Skeletal muscle satellite cell (primary cell): ENCODE measurements around the gene BNIP2.

Source experiments
- H3K27me3 ChIP-seq: 2 replicates; pipeline ENCODE4 v1.7.0; 2013; ENCODE audit warnings: low read length; ENCODE audit not compliant: control insufficient read depth, insufficient read depth
- H3K36me3 ChIP-seq: 2 replicates; pipeline ENCODE4 v1.7.0; 2013; ENCODE audit warnings: mild to moderate bottlenecking, control low read depth, low read length; ENCODE audit not compliant: insufficient read depth
- H3K4me1 ChIP-seq: 2 replicates; pipeline ENCODE4 v1.7.0; 2013; ENCODE audit warnings: low read length; ENCODE audit not compliant: control insufficient read depth, insufficient read depth
- H3K4me2 ChIP-seq: 2 replicates; pipeline ENCODE4 v1.7.0; 2013; ENCODE audit warnings: mild to moderate bottlenecking, low read length
- H3K4me3 ChIP-seq: 2 replicates; pipeline ENCODE4 v1.7.0; 2013; ENCODE audit warnings: low read length
- H3K9ac ChIP-seq: 2 replicates; pipeline ENCODE4 v1.7.0; 2013; ENCODE audit warnings: mild to moderate bottlenecking, low read depth, low read length, moderate library complexity
- H3K9me3 ChIP-seq: replicated peaks from 2 replicates; pipeline ENCODE4 v1.7.0; 2013; ENCODE audit warnings: mild to moderate bottlenecking, control low read depth, low read length

Gene BNIP2

GRCh38 chr15:59618406-59618805, 70.7 kb downstream of the BNIP2 start:
- H3K9me3 ChIP-seq: no peaks in the 10 kb centered on the region
- H3K36me3 ChIP-seq: no peaks in the 10 kb centered on the region
- H3K9ac ChIP-seq: no peak overlapping the region
- H3K4me2 ChIP-seq: no peak overlapping the region
- H3K27me3 ChIP-seq: peaks cover 34% of the 10 kb centered on the region
- H3K4me3 ChIP-seq: no peak overlapping the region
- H3K4me1 ChIP-seq: no peaks in the 10 kb centered on the region

DNA sequence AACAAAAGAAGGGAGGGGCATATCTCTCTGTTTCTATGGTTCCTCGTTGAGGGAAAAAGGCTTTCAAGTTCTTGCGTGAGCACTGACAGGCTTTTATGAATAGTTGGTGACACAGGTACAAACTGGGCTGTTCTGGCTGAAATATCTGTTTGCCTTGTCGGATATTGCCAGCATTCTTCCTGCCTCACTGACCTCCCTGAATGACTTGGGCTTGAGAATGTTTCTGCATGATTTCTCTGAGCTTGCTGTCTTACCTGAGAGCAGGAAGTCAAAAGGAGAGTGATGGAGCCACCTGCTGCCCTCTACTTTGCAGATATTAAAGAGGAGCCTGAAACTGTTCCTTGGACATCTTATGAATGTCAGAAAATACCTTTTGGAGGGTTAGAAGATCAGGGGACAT, 72.7 kb downstream of the BNIP2 start:
- Histone ChIP-seq H3K36me3 (no peaks in the 10 kb centered on the region), H3K4me2 (no peak overlapping the region), H3K27me3 (peaks cover 43% of the 10 kb centered on the region), H3K9ac (no peak overlapping the region), H3K4me1 (peaks cover 7% of the 10 kb centered on the region), H3K9me3 (no peaks in the 10 kb centered on the region), H3K4me3 (no peak overlapping the region)

DNA sequence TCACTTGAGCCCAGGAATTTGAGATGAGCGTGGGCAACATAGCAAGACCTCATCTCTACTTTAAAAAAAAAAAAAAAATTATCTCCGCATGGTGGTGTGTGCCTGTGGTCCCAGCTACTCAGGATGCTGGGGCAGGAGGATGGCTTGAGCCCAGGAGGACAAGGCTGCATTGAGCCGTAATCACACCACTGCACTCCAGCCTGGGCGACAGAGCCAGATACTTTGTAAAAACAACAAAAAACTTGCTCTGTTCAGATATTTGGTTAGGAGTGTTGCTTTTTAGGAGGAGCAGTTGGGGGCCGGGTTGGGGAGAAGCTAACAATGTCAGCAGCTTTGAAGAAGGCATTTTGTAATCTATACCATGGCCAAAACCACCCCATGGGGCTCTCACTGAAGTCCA, 73.5 kb downstream of the BNIP2 start:
- Histone ChIP-seq H3K4me2 (no peak overlapping the region), H3K9me3 (no peaks in the 10 kb centered on the region), H3K4me3 (no peak overlapping the region), H3K9ac (no peak overlapping the region), H3K27me3 (peaks cover 43% of the 10 kb centered on the region), H3K36me3 (no peaks in the 10 kb centered on the region), H3K4me1 (peaks cover 9% of the 10 kb centered on the region)

- Histone ChIP-seq H3K4me3 (no peak overlapping the region), H3K4me2 (no peak overlapping the region), H3K36me3 (no peaks in the 10 kb centered on the region), H3K9ac (no peak overlapping the region), H3K9me3 (no peaks in the 10 kb centered on the region), H3K27me3 (peaks cover 35% of the 10 kb centered on the region), H3K4me1 (peaks cover 9% of the 10 kb centered on the region)
Measured at GRCh38 chr15:59614153-59614552, 75.0 kb downstream of the BNIP2 start.

DNA sequence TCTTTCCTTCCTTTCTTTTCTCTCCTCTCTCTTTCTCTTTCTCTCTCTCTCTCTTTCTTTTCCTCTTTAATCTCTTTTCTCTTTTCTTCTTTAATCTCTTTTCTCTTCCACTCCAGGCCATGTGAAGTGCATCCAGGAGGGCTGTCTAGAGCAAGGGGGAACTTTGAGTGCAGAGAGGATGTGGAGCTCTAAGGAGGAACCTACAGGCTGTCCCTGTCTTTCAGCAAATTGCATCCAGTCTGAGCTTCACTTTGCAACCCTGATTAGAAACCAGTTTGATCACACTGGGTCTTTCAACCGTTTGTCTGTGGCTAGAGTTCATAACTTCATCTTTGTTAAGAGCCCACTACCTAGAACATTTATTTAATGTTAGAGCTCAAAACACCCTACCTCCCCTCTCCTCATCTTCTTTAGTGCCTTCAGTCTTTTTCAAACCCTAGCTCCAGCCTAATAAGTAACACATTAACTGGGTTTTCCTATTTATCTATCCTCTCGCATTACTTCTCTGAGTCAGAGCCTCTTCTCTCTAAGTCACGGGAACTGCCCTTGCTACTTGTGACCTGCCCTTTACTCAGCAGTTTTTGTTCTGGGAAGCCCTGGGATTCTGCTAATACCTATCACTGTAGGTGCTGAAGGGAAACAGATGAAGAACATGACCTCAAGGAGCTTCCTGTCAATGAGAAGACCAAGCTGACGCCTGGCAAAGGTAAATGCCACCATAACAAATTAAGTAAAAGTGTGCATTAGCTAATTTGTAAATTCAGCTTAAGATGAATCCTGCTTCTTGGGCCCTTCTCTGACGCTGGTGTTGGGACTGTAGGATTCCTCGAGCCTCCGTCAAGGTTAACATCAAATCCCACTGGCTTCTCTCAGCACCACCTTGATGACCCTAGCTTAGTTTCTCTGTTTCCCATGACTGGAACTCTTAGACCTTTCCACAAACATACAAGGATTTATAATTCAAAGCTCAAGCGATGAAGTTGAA, 77.6 kb downstream of the BNIP2 start, which contains the start of gene GCNT3:
TSS of gene GCNT3 (plus strand) at position 508 of the 985 bp plus-strand sequence. CDS start 6,456 bp downstream, outside the sequence.
- no peaks in the 10 kb centered on the region for H3K36me3 ChIP-seq
- peaks cover 9% of the 10 kb centered on the region for H3K4me1 ChIP-seq
- H3K4me3 ChIP-seq: no peak within 1 kb of the TSS
- H3K9ac ChIP-seq: no peak within 1 kb of the TSS
- peak within 1 kb of the TSS; percentile 7 for H3K4me2 ChIP-seq
- no peaks in the 10 kb centered on the region for H3K9me3 ChIP-seq
- H3K27me3 ChIP-seq: peaks cover 26% of the 10 kb centered on the region

DNA sequence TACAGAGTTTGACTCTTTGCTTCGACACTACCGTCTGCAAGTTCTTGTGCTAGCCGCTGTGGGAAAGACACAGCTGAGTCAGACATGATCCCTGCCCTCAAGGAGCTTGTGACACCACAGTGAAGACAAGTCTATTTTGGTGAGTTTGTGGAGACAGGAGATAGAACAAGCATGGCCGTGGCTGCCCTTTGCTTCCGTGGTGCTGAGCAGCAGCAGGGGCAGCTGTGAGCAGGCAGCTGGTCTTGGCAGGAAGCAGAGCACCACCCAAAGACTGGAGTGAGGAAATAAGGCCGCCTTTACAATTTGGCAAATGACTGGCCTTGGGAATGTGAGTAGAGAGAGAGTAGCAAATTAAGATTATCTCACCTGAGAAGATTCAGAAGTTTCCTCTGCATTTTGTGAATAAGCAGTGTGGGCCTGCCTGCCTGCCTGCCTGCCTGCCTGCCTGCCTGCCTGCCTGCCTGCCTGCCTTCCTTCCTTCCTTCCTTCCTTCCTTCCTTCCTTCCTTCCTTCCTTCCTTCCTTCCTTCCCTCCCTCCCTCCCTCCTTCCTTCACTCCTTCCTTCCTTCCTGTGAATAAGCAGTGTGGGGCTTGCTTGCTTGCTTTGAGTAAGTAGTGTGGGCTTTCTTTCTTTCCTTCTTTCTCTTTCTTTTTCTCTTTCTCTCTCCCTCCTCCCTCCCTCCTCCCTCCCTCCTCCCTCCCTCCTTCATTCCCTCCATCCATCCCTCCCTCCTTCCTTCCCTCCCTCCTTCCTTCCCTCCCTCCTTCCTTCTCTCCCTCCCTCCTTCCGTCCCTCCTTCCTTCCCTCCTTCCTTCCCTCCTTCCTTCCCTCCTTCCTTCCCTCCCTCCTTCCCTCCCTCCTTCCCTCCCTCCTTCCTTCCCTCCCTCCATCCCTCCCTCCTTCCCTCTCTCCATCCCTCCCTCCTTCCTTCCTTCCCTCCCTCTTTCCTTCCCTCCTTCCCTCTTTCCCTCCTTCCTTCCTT, 79.1 kb downstream of the BNIP2 start:
- Histone ChIP-seq H3K9me3 (no peaks in the 10 kb centered on the region), H3K36me3 (no peaks in the 10 kb centered on the region), H3K4me2 (no peak overlapping the region), H3K27me3 (peaks cover 21% of the 10 kb centered on the region), H3K9ac (no peak overlapping the region), H3K4me1 (peaks cover 9% of the 10 kb centered on the region), H3K4me3 (no peak overlapping the region)
